Muscle of leg (tissue), 16 donors: ENCODE results near the gene OPRL1. TPM values are rescaled to one million over a fixed set of nuclear protein-coding genes. Genes with fewer than 3 reads are reported as not detected.
A peak's percentile ranks its signal among the peaks of the same experiment; 100 is the strongest.

Source experiments
- DNase-seq: peaks from one replicate; pipeline ENCODE4 v3.0.0; 2013
- H3K27ac ChIP-seq: one replicate; pipeline ENCODE4 v1.5.1; 2013; ENCODE audit warnings: mild to moderate bottlenecking, low read length, control low read depth
- H3K27me3 ChIP-seq: one replicate; pipeline ENCODE4 v1.6.1; 2013; ENCODE audit warnings: low read length; ENCODE audit not compliant: control insufficient read depth, insufficient read depth
- H3K36me3 ChIP-seq: one replicate; pipeline ENCODE4 v1.6.1; 2013; ENCODE audit warnings: low read length; ENCODE audit not compliant: control insufficient read depth, insufficient read depth
- H3K4me1 ChIP-seq: one replicate; pipeline ENCODE4 v1.6.1; 2013; ENCODE audit warnings: low read length; ENCODE audit not compliant: control insufficient read depth, insufficient read depth
- H3K4me3 ChIP-seq: one replicate; pipeline ENCODE4 v1.5.1; 2013; ENCODE audit warnings: low read length, control low read depth
- H3K9me3 ChIP-seq: replicated peaks from 2 replicates; pipeline ENCODE4 v1.6.1; 2013; ENCODE audit warnings: low read depth, low read length; ENCODE audit not compliant: control insufficient read depth
- WGBS: methylation state at CpG from one replicate; pipeline ENCODE4 v1.1.5; 2013; ENCODE audit warnings: missing lambda C conversion rate; ENCODE audit not compliant: insufficient coverage; 5-methylcytosine and 5-hydroxymethylcytosine counted together
- long read RNA-seq, 11 donors: transcript quantifications; one replicate each; lab custom pipeline, GENCODE V29; 2026
- polyA plus RNA-seq, 8 donors: library from polyadenylated mRNA; unstranded; fragments of 120-200 nt; gene quantifications; one replicate each; pipeline versions ENCODE4 v1.2.1 to v1.2.3, GENCODE V29; 2013; ENCODE audit warnings: inconsistent platforms in 1 of 8, low replicate concordance in 1 of 8; ENCODE audit not compliant: insufficient read length in 8 of 8, insufficient read depth in 1 of 8
- total RNA-seq: library from RNA; stranded (reverse); fragments of 120-200 nt; gene quantifications from one replicate; pipeline ENCODE4 v1.2.4, GENCODE V29; 2013

Gene OPRL1
- total RNA-seq (0.93 TPM), polyA plus RNA-seq (1 to 10 TPM in 6 of 8 donors, under 1 TPM in 2; 0.93 to 1.4 (median 1.3) TPM)
- long read RNA-seq, donor 1 = 0 reads
- long read RNA-seq, donor 2 = 0 reads
- long read RNA-seq, donor 3 = 0 reads
- long read RNA-seq, donor 4, partial matches to known transcripts = 0 of 1 reads
- long read RNA-seq, donor 4, other reads (novel, unspliced or antisense) = 0 of 1 reads
- long read RNA-seq, donor 5 = 0 reads
- long read RNA-seq, donor 6 = 0 reads
- long read RNA-seq, donor 7 = 0 reads
- long read RNA-seq, donor 8 = 0 reads
- long read RNA-seq, donor 9, partial matches to known transcripts = 0 of 1 reads
- long read RNA-seq, donor 9, other reads (novel, unspliced or antisense) = 0 of 1 reads
- long read RNA-seq, donor 10 = 0 reads
- long read RNA-seq, donor 11 = 0 reads

- H3K27ac ChIP-seq = peak within 1 kb of the TSS; percentile 29
- no peaks in the 10 kb centered on the region for H3K36me3 ChIP-seq
- no peaks in the 10 kb centered on the region for H3K9me3 ChIP-seq
- H3K27me3 ChIP-seq = peaks cover 36% of the 10 kb centered on the region
- peak within 1 kb of the TSS; percentile 72 for H3K4me3 ChIP-seq
- no peak for DNase-seq
- WGBS = 5% methylated on average over 46 of the region's 62 CpGs
- H3K4me1 ChIP-seq = peaks cover 42% of the 10 kb centered on the region
Measured at GRCh38 chr20:64080013-64080812, at the start of gene OPRL1. TSS of gene OPRL1 (plus strand) at chr20:64080082. CDS start at chr20:64092721, 12,639 bp downstream.

GRCh38 chr20:64030371-64031134 lies 49.3 kb upstream of the OPRL1 start:
- no peaks in the 10 kb centered on the region for H3K4me1 ChIP-seq
- H3K9me3 ChIP-seq = no peaks in the 10 kb centered on the region
- H3K27me3 ChIP-seq = no peaks in the 10 kb centered on the region
- peaks cover 78% of the 10 kb centered on the region for H3K36me3 ChIP-seq
- WGBS = 68% methylated on average over 16 of the region's 20 CpGs
- H3K27ac ChIP-seq = no peak overlapping the region
- DNase-seq = no peak
- no peak overlapping the region for H3K4me3 ChIP-seq

- Histone ChIP-seq H3K27ac (no peak overlapping the region), H3K4me1 (peaks cover 2% of the 10 kb centered on the region), H3K9me3 (no peaks in the 10 kb centered on the region), H3K4me3 (no peak overlapping the region), H3K27me3 (peaks cover 10% of the 10 kb centered on the region), H3K36me3 (peaks cover 75% of the 10 kb centered on the region)
- WGBS = 88% methylated on average over 15 of the region's 19 CpGs
- no peak for DNase-seq
Measured at GRCh38 chr20:64031822-64032314, 48.0 kb upstream of the OPRL1 start.

DNA sequence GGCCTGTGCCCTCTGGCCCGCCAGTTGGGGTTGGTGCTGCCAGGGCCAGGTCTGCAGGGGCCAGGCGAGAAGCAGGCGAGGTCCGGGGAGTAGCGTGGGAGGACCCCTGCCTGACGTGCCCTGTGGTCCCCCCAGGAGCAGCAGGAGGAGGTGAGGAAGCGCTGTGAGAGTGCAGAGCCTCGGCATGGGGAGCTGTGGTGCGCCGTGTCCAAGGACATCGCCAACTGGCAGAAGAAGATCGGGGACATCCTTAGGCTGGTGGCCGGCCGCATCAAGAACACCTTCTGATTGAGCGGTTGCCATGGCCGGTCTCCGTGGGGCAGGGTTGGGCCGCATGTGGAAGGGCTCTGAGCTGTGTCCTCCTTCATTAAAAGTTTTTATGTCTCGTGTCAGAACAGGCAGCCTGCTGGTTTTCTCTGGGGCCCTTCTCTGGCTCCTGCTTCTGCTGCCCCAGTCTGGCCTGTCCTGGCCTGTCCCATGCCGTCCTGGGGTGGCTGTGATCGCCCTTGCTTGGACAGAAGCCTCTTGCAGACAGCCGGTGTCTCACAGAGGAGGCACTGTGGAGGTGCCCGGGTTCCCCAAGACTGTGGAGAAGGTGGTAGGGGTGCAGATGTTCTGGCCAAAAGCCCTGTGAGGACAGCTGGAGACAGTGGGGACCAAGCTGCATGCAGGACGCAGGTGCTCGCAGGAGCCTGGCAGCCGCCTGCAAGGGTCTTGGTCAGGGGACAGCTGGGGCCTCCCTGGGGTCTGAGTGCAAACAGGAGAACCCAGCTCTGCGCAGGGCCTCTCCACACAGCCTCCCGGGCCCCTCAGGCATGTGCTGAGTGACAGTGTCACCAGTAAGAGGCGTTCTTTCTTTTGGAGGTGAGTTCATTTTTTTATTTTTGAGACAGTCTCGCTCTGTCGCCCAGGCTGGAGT lies 46.9 kb upstream of the OPRL1 start:
- Histone ChIP-seq H3K9me3 (no peaks in the 10 kb centered on the region), H3K36me3 (peaks cover 64% of the 10 kb centered on the region), H3K4me3 (no peak overlapping the region), H3K27me3 (peaks cover 21% of the 10 kb centered on the region), H3K27ac (no peak overlapping the region), H3K4me1 (peaks cover 8% of the 10 kb centered on the region)
- 85% methylated on average over 24 of the region's 31 CpGs for WGBS
- no peak for DNase-seq

- H3K4me3 ChIP-seq = no peak overlapping the region
- WGBS = 67% methylated on average over 11 of the region's 11 CpGs
- peaks cover 14% of the 10 kb centered on the region for H3K4me1 ChIP-seq
- peaks cover 30% of the 10 kb centered on the region for H3K27me3 ChIP-seq
- peak; percentile 34 for DNase-seq
- H3K36me3 ChIP-seq = peaks cover 55% of the 10 kb centered on the region
- H3K9me3 ChIP-seq = no peaks in the 10 kb centered on the region
- H3K27ac ChIP-seq = no peak overlapping the region
Measured at GRCh38 chr20:64033981-64034493, 45.8 kb upstream of the OPRL1 start.

GRCh38 chr20:64035066-64035932 lies 44.6 kb upstream of the OPRL1 start:
- Histone ChIP-seq H3K27ac (no peak overlapping the region), H3K27me3 (peaks cover 43% of the 10 kb centered on the region), H3K4me3 (no peak overlapping the region), H3K36me3 (peaks cover 43% of the 10 kb centered on the region), H3K4me1 (peaks cover 25% of the 10 kb centered on the region), H3K9me3 (no peaks in the 10 kb centered on the region)
- 88% methylated on average over 9 of the region's 17 CpGs for WGBS
- no peak for DNase-seq

DNA sequence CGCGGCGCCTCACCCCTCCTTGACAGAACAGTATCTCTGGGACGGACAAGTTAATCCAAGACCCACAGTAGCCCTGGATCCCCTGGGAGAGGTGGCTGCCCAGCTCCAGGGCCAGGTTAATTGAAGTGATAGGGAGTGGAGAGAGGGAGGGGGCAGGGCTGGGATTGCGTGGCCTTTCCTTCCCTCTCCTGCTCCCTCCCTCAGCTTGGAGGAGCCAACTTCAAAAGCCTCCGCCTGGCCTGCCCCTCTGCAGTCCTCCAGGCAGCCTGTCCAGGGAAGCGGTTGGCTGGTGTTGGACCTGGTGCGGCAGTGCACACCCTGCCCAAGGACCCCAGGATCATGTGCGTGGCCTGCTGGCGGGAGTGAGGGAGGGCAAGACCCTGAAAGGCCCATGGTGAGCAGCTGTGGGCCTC lies 43.9 kb upstream of the OPRL1 start, which contains the start of gene C20orf204:
TSS of gene C20orf204 (plus strand) at position 250 of the 413 bp plus-strand sequence. CDS start at position 392, 142 bp downstream.
- H3K9me3 ChIP-seq = no peaks in the 10 kb centered on the region
- H3K27me3 ChIP-seq = peaks cover 49% of the 10 kb centered on the region
- H3K27ac ChIP-seq = no peak within 1 kb of the TSS
- DNase-seq = peak; percentile 7
- peaks cover 31% of the 10 kb centered on the region for H3K4me1 ChIP-seq
- no peak within 1 kb of the TSS for H3K4me3 ChIP-seq
- no CpG with 5 or more reads among the region's 10 CpGs for WGBS
- peaks cover 37% of the 10 kb centered on the region for H3K36me3 ChIP-seq

- H3K9me3 ChIP-seq = no peaks in the 10 kb centered on the region
- 39% methylated on average over 11 of the region's 17 CpGs for WGBS
- peaks cover 34% of the 10 kb centered on the region for H3K36me3 ChIP-seq
- H3K4me3 ChIP-seq = no peak overlapping the region
- DNase-seq = peak; percentile 16
- no peak overlapping the region for H3K27ac ChIP-seq
- peaks cover 37% of the 10 kb centered on the region for H3K4me1 ChIP-seq
- peaks cover 56% of the 10 kb centered on the region for H3K27me3 ChIP-seq
Measured at GRCh38 chr20:64036346-64037198, 43.3 kb upstream of the OPRL1 start.
